Coronary artery (tissue), 2 donors: ENCODE data around the gene PTRH1.

ENCODE experiments used
- DNase-seq: peaks from one replicate; pipeline ENCODE4 v3.0.0-alpha.2; 2017; ENCODE audit warnings: low spot score
- H3K27ac ChIP-seq, 2 donors: fragments of 200-600 bp; sonication (generic); one replicate each; pipeline ENCODE4 v1.5.1; 2016 to 2019
- H3K4me3 ChIP-seq: fragments of 200-600 bp; sonication (generic); 2 replicates; pipeline ENCODE4 v1.5.1; 2016; ENCODE audit warnings: mild to moderate bottlenecking, moderate library complexity
- TF ChIP-seq, protein P1 (sequence below): fragments of 200-600 bp; sonication (generic); IDR thresholded peaks from one replicate; pipeline ENCODE4 v1.5.1; 2019; ENCODE audit warnings: antibody characterized with exemption

PTRH1 gene

DNA sequence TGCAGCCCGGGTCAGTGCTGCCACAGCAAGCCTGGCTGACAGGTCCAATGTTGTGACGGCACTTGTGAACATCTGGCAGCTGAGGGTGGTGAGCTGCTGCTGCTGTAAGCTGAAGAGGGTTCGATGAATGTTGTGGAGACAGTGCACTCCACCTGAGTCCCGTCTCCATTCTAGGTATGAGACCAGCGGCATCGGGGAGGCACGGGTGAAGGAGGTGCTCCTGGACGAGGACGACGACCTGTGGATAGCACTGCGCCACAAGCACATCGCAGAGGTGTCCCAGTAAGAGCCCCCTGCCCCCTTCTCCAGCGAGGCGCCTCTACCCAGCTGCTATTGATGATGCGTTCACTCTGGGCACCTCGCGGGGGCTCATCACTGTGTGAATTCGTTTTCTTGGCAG is 47.6 kb downstream of the PTRH1 start:
- Histone ChIP-seq H3K27ac (no peak overlapping the region), H3K4me3 (no peak overlapping the region)
- DNase-seq, result no peak
- TF ChIP-seq, protein P1, sequence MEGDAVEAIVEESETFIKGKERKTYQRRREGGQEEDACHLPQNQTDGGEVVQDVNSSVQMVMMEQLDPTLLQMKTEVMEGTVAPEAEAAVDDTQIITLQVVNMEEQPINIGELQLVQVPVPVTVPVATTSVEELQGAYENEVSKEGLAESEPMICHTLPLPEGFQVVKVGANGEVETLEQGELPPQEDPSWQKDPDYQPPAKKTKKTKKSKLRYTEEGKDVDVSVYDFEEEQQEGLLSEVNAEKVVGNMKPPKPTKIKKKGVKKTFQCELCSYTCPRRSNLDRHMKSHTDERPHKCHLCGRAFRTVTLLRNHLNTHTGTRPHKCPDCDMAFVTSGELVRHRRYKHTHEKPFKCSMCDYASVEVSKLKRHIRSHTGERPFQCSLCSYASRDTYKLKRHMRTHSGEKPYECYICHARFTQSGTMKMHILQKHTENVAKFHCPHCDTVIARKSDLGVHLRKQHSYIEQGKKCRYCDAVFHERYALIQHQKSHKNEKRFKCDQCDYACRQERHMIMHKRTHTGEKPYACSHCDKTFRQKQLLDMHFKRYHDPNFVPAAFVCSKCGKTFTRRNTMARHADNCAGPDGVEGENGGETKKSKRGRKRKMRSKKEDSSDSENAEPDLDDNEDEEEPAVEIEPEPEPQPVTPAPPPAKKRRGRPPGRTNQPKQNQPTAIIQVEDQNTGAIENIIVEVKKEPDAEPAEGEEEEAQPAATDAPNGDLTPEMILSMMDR, result no peak

DNA sequence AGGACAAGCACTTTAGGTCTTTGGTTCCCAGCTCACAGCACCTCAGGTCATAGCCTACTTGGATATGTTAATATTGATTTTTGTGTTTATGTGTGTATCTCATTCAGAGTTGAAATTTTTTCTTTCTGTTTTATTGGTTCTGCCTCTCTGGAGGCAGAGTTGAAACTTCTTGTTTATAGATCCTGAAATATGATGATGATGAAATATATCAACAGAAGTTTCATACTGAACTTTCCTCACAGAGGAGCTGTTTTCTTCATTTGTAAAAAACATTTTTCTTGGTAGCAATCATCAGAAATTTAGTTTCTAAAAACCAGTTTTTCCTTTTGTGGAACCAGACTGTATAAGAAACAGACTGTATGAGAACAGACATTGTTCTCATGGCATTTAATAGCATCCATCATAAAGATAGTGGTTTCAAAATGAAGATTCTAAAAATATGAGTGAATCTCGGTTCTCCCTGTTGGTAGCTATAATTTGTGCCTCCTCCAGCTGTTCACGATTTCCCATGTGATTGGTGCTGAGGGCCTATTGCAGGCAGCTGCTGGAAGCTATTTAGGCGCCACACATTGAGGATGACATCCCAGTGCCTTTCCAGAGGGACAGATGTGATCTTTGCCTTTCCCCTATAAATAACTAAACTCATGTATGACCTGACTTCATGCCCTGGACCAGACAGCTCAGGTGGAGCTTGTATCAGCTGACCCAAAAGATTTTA is 48.2 kb downstream of the PTRH1 start:
- Histone ChIP-seq H3K4me3 (no peak overlapping the region), H3K27ac (no peak overlapping the region)
- TF ChIP-seq, protein P1, result no peak
- DNase-seq, result no peak

DNA sequence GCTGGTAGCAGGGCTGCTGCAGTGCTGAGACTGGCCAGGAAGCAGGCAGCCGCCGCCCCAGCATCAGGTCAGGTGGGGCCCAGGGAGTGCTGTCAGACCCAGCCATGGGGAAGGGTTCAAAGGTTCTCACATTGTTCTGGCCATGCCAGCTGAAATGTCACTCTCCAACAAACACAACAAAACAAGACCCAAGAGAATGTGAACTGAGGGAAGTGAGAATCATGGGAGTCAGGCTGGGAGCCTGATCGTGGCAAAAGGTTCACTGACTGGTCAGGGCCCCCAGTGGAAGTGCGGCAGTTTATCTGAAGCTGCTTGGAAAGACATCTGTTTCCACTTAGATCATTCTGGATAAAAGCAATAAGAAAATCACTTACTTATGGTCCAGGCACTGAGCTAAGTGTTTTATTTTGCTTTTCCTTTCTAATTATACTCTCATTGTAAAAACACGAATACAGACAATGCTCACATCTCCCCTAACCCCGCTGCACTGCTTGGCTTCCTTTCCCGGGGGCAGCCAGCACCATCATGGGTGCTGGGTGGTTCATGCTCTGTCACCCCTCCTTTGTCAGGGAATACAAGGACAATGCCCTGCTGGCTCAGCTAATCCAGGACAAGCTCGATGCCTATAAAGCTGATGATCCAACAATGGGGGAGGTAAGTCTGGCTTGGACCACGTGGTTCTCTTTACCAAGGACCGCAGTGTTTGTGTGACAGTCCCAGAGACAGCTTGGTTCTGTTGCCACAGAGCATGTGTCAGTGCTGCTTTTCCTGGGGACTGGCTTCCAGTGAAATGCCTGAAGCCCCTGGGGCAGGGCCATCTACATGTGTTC is 50.6 kb downstream of the PTRH1 start:
- Histone ChIP-seq H3K4me3 (no peak overlapping the region), H3K27ac (peak overlapping the region in 1 of 2 donors; percentile 15)
- TF ChIP-seq, protein P1, result no peak
- DNase-seq, result no peak

DNA sequence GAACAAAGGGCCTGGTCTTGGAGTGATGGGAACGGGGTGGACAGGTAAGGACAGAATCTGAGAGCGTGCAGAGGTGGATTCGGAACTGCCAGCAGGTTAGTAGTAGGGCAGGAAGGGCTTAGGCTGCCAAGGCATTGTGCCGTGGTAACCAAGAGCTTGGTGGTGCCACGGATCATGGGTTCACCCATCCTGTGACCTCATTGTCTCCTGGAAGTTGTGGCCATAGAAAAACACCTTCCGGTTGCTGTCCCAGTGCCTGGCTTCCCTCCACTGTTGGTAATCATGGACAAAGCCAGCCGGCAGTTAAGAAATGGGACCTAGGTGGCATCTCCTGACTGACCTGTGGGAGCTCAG is 51.2 kb downstream of the PTRH1 start:
- TF ChIP-seq, protein P1, result no peak
- no peak overlapping the region for H3K4me3 ChIP-seq
- peak overlapping the region in 1 of 2 donors; percentile 15 for H3K27ac ChIP-seq
- no peak for DNase-seq
